ENCODE data around the gene PID1.
"Not testable (repeated sequence)": the region's sequence is repeated elsewhere in the genome, so short reads cannot be mapped to it uniquely, and the experiment has no call there.

PID1 gene

DNA sequence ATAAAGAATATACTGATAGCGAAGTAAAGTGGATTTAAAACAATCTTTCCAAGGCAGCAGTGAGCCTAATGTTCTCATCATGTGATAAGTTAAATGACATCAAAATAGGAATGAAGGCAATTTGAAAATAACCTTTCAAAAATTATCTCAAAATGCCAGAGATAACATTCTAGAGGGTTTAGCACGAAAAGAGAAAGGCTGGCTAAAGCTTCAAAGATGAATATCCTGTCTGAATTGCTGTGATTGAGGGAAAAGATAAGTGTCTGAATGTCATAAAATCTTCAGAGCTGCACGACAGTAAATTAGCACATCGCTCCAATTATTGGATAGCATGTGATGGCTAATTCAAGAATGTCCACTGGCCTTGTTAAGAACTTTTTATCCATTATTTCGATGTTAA is 159.3 kb downstream of the PID1 start:
- no peak for DNase-seq (ENCODE audit: low read depth)

DNA sequence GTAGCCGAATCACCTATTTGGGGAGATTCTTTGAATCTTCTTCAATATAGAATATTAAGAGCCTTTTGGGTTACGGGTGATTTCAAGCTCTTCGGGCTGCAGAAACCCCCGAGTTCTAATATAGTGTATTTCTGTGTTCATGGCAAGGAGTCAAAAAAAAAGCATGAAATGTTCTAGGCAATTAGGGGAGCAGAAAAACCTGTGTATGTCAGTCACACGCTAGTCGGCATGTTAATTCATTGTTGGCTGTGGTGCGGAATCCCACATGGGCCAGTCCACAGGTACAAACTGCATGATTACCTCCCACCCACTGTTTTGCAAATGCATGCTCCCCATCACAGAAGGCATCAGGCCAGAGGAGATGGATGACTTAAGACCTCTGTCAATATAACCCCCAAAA is 161.9 kb downstream of the PID1 start:
- no peak for DNase-seq (ENCODE audit: low read depth)

GRCh38 chr2:229107601-229108000 is 163.5 kb downstream of the PID1 start:
- DNase-seq (ENCODE audit: low read depth) = no peak

GRCh38 chr2:229104974-229105387 is 166.1 kb downstream of the PID1 start:
- no peak for DNase-seq (ENCODE audit: low read depth)

DNA sequence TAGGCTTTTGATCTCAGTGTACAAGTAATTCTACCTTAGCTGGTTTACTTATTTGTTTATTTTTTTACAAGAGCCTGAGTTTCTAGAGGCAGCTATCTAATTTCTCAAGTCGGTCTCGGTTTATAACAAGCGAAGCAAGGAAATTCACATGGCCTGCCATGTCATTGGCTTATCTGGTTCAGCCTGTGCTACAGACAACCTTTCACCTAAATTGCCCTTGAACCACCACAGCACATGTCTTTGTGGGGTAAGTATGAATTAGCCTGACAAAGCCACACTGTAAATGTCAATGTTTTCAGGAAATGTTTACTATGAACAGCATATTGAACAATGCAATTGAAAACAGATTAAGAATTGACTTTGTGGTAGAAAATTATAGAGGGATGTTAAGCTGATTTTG is 167.1 kb downstream of the PID1 start:
- DNase-seq (ENCODE audit: low read depth) = no peak

- no peak for DNase-seq (ENCODE audit: low read depth)
Measured at GRCh38 chr2:229101314-229101713, 169.8 kb downstream of the PID1 start.

- no peak for DNase-seq (ENCODE audit: low read depth)
Measured at GRCh38 chr2:229099231-229099630, 171.9 kb downstream of the PID1 start.

- DNase-seq (ENCODE audit: low read depth) = no peak
Measured at GRCh38 chr2:229098801-229099200, 172.3 kb downstream of the PID1 start.

- DNase-seq (ENCODE audit: low read depth) = no peak
Measured at GRCh38 chr2:229096409-229097066, 174.5 kb downstream of the PID1 start.

- no peak for DNase-seq (ENCODE audit: low read depth)
Measured at GRCh38 chr2:229095472-229095871, 175.6 kb downstream of the PID1 start.

GRCh38 chr2:229090225-229090624 is 180.9 kb downstream of the PID1 start:
- no peak for DNase-seq (ENCODE audit: low read depth)

- no peak for DNase-seq (ENCODE audit: low read depth)
Measured at GRCh38 chr2:229089776-229090175, 181.3 kb downstream of the PID1 start.

GRCh38 chr2:229088966-229089700 is 182.0 kb downstream of the PID1 start:
- DNase-seq (ENCODE audit: low read depth) = no peak

DNA sequence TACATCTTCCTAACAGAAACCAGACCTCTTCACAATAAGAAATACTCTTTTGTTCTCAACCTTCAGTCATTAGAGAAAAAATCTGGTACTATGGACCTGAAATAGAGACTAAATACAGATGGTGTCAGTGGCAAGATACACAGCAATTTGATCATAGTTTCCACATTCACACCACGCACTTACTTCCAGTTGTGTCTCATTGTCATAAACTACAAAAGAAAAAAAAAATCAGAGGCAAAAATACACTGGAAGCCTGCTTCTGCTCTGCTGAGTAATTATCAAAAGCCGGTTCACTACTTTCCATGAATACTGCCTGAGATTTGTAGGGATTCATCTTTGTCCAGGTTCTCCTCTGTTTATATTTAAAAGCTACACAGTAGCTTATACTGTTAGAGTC is 182.6 kb downstream of the PID1 start:
- no peak for DNase-seq (ENCODE audit: low read depth)

GRCh38 chr2:229087843-229088516 is 183.1 kb downstream of the PID1 start:
- no peak for DNase-seq (ENCODE audit: low read depth)

- DNase-seq (ENCODE audit: low read depth) = no peak
Measured at GRCh38 chr2:229087267-229087666, 183.8 kb downstream of the PID1 start.

- no peak for DNase-seq (ENCODE audit: low read depth)
Measured at GRCh38 chr2:229085439-229085838, 185.6 kb downstream of the PID1 start.

GRCh38 chr2:229084447-229084846 is 186.6 kb downstream of the PID1 start:
- DNase-seq (ENCODE audit: low read depth) = no peak

DNA sequence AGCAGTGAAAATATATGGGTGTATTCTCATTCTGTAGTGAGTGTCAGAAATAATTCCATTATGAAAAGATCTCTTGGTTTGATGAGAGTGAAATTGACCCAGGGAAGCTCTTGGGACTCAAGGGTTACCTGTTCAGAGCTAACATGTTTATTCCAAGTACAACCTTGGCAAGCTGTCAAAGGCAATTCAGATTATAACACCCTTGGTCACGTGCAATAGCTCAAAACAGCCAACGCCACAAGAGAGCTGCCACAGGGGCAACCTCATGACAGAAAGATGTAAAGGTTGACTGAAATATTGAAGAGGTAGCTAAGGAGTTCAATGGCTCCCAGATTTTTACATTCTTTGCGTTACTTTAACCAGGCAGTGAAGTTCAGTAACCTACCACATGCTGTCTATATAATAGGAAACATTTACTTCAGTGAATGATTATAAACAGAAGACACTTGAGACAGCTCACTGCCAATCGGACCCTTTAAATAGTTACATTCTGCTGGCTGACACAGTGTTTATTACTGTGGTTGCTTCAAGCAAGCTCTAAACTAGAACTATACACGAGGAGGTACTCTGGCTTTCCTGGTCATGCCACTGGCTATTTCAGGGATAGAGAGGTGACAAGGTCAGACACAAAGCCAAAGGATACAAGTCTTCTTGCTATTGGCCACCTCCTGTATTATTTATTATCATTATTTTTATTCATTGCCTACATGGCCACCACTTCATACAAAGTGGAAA is 187.3 kb downstream of the PID1 start:
- no peak for DNase-seq (ENCODE audit: low read depth)

DNA sequence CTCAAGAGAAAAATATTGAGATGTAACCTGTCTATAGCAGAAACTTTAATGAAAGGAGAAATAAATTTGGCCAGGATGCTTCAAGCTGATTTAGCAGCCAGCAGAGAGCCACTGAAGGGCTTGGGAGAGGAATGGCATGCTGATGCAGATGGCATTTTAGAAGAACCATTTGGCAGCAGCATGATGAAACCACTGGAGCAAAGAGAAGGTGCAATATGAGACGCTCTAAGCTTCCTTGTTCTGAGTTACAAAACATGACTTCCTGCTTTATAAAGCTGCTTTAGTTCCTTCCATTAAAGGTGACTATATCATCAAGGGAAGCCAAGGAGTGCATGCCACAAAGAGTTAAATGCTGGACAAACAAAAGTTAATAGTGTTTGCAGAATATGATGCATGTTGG is 189.7 kb downstream of the PID1 start:
- no peak for DNase-seq (ENCODE audit: low read depth)

GRCh38 chr2:229080172-229080571 is 190.9 kb downstream of the PID1 start:
- no peak for DNase-seq (ENCODE audit: low read depth)

GRCh38 chr2:229076886-229077285 is 194.2 kb downstream of the PID1 start:
- not testable (repeated sequence) for DNase-seq (ENCODE audit: low read depth)

GRCh38 chr2:229073935-229074334 is 197.2 kb downstream of the PID1 start:
- DNase-seq (ENCODE audit: low read depth) = no peak

Data from non-pigmented ciliary epithelial cell (primary cell).